Ammon's horn (tissue), 1 donor: Measurements from ENCODE around the gene FADS2.

ENCODE experiments used
- DNase-seq: peaks from one replicate; pipeline ENCODE4 v3.0.0-alpha.2; 2016; ENCODE audit warnings: low spot score

FADS2 gene

GRCh38 chr11:61795876-61796526 is 32.1 kb upstream of the FADS2 start:
- no peak for DNase-seq

- DNase-seq: peak; percentile 95
Measured at GRCh38 chr11:61797263-61797944, 30.7 kb upstream of the FADS2 start.

GRCh38 chr11:61799665-61800284 is 28.3 kb upstream of the FADS2 start:
- DNase-seq: no peak

- DNase-seq: no peak
Measured at GRCh38 chr11:61800331-61801281, 27.5 kb upstream of the FADS2 start.

- DNase-seq: no peak
Measured at GRCh38 chr11:61802605-61803004, 25.5 kb upstream of the FADS2 start.

- DNase-seq: no peak
Measured at GRCh38 chr11:61803889-61804647, 24.0 kb upstream of the FADS2 start.

- no peak for DNase-seq
Measured at GRCh38 chr11:61805146-61805545, 23.0 kb upstream of the FADS2 start.

GRCh38 chr11:61806785-61807184 is 21.3 kb upstream of the FADS2 start:
- DNase-seq: no peak

GRCh38 chr11:61810671-61811175 is 17.4 kb upstream of the FADS2 start:
- no peak for DNase-seq

- no peak for DNase-seq
Measured at GRCh38 chr11:61811831-61812230, 16.3 kb upstream of the FADS2 start.

GRCh38 chr11:61812736-61813411 is 15.2 kb upstream of the FADS2 start:
- DNase-seq: no peak

GRCh38 chr11:61814247-61814957 is 13.7 kb upstream of the FADS2 start:
- peak; percentile 78 for DNase-seq

GRCh38 chr11:61814958-61815789 is 12.9 kb upstream of the FADS2 start:
- peak; percentile 98 for DNase-seq

GRCh38 chr11:61815790-61816735 is 12.0 kb upstream of the FADS2 start:
- DNase-seq: peak; percentile 66

- DNase-seq: peak; percentile 94
Measured at GRCh38 chr11:61816736-61817455, 11.2 kb upstream of the FADS2 start, which contains the start of gene FADS1. FADS1 (minus strand) TSS chr11:61817003; CDS start chr11:61816929, 74 bp downstream.

GRCh38 chr11:61817471-61818202 is 10.5 kb upstream of the FADS2 start:
- DNase-seq: no peak
